ENCODE data around the gene MS4A4E.

MS4A4E gene

DNA sequence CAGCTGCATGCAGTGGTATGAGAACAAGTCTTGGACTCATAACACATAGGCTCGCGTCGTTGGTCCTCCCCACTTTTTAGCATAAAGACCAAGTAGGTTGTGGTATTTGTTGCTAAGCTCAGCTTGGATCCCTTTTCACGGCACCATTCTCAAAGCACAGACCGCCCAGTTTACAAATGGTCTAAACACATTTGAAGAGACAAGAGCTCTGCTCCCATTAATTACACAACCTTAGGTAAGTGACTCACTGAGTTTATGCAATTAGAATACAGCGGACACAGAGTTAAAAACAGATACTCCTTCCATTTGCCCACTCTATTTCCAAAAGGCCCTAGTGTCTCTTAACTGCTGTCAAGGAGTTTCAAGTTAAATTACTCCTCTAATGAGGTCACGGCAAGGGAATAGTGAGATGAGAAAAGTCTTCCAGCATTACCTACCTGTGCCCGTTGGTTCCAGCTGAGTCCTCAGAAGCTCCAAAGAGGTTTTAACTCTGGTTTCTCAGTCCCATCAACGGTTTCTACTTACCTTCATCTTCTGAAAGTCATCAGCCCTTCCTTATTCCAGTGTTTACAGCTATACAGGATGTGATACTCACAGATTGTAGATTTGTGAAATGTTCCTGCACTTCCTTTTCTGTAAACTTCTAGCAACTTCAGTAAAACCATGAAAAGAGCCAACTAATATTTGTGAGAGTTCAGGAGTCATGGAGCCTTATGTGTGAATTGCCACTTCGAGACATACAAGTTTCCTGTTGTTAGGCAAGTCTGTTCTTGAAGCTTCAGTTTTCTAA lies 60.2 kb downstream of the MS4A4E start, which contains the start of gene MS4A6A:
TSS of gene MS4A6A (minus strand) at position 543 of the 790 bp plus-strand sequence. CDS start 1,356 bp downstream, outside the sequence.
- peak within 1 kb of the TSS in 10 of 11 experiments; percentile 27 to 94 (median 86); a peak in 19 of 22 replicates for H3K27ac ChIP-seq
- H3K36me3 ChIP-seq: peaks cover 0 to 47% (median 0%) of the 10 kb centered on the region in 11 experiments; a peak in 8 of 22 replicates
- TF ChIP-seq Cebpa-rat (IDR thresholded peaks at IDR 0.05): no peak
- H3K27me3 ChIP-seq: no peaks in the 10 kb centered on the region
- H3K9ac ChIP-seq: peak within 1 kb of the TSS in 8 of 11 experiments; percentile 48 to 88 (median 68); a peak in 14 of 22 replicates
- peak within 1 kb of the TSS in 6 of 10 experiments; percentile 3 to 75 (median 66); a peak in 11 of 20 replicates for H3K4me3 ChIP-seq
- peak within 1 kb of the TSS; percentile 17 to 98 (median 82); a peak in 21 of 22 replicates for H3K4me2 ChIP-seq
- peaks cover 0 to 57% (median 18%) of the 10 kb centered on the region in 11 experiments; a peak in 19 of 22 replicates for H3K9me3 ChIP-seq (replicated peaks in 1 of 11)
- H4K20me1 ChIP-seq: peaks cover 0 to 17% (median 0%) of the 10 kb centered on the region in 11 experiments; a peak in 2 of 22 replicates
- H3K4me1 ChIP-seq: peaks cover 26 to 83% (median 53%) of the 10 kb centered on the region in 10 experiments; a peak in 19 of 20 replicates

GRCh38 chr11:60175860-60176275 lies 67.1 kb downstream of the MS4A4E start:
- peaks cover 0 to 88% (median 9%) of the 10 kb centered on the region in 11 experiments; a peak in 14 of 22 replicates for H3K9me3 ChIP-seq (replicated peaks in 1 of 11)
- H3K4me2 ChIP-seq: peak overlapping the region in 3 of 11 experiments; percentile 4 to 98 (median 92); a peak in 3 of 22 replicates
- no peaks in the 10 kb centered on the region for H3K27me3 ChIP-seq
- no peak for TF ChIP-seq Cebpa-rat (IDR thresholded peaks at IDR 0.05)
- peak overlapping the region in 1 of 11 experiments; percentile 11; a peak in 1 of 22 replicates for H3K9ac ChIP-seq
- no peak overlapping the region for H3K27ac ChIP-seq
- H4K20me1 ChIP-seq: peaks cover 0 to 56% (median 0%) of the 10 kb centered on the region in 11 experiments; a peak in 2 of 22 replicates
- H3K36me3 ChIP-seq: peaks cover 0 to 100% (median 0%) of the 10 kb centered on the region in 11 experiments; a peak in 9 of 22 replicates
- no peak overlapping the region for H3K4me3 ChIP-seq
- peaks cover 0 to 97% (median 6%) of the 10 kb centered on the region in 10 experiments; a peak in 7 of 20 replicates for H3K4me1 ChIP-seq

DNA sequence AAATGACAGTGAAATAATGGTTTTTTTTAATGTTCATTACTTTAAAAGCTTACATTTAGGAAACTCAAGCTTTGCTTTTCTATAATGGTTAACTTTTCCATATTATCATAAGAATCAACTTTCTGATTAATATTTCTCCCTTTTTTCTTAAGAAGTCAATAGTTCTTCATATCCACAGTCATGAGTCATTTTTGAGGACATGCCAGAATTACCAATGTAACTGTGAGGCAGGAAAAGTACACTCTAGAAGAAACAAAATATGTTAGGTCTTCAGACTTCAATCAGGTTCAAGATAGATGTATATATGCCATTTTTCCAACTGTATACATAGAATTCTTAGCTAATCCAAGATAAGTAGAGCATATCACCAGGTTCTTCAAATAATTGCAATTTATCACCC lies 70.9 kb downstream of the MS4A4E start:
- Histone ChIP-seq H3K9me3 (replicated peaks in 1 of 11) (peaks cover 0 to 90% (median 38%) of the 10 kb centered on the region in 11 experiments; a peak in 19 of 22 replicates), H3K27me3 (no peaks in the 10 kb centered on the region), H3K4me1 (peaks cover 0 to 89% (median 4%) of the 10 kb centered on the region in 10 experiments; a peak in 7 of 20 replicates), H3K9ac (no peak overlapping the region), H3K27ac (no peak overlapping the region; a peak in 1 of 22 replicates), H3K4me2 (peak overlapping the region in 2 of 11 experiments; percentile 67 to 98; a peak in 3 of 22 replicates), H4K20me1 (peaks cover 0 to 31% (median 0%) of the 10 kb centered on the region in 11 experiments; a peak in 2 of 22 replicates), H3K36me3 (peaks cover 0 to 94% (median 6%) of the 10 kb centered on the region in 11 experiments; a peak in 12 of 22 replicates), H3K4me3 (no peak overlapping the region)
- TF ChIP-seq Cebpa-rat (IDR thresholded peaks at IDR 0.05): no peak

DNA sequence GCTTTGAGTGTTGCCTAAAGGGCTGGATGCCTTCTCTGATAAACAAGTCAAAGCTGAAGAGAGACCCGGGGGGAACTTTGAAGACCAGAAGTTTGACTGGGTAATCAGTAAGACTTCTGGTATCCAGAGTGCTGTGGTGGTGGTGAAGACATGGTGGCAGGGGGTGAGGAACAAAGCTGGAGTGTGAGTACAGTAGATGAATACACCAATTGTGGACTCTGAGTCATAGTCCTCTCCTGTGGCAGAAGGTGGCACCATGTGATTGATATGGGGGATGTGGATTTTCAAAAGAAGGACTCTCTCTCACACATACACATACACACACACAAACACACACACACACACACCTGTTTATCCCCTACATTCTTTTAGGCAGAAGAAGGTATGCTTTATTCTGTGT lies 72.4 kb downstream of the MS4A4E start:
- TF ChIP-seq Cebpa-rat (IDR thresholded peaks at IDR 0.05): no peak
- H4K20me1 ChIP-seq: peaks cover 0 to 18% (median 0%) of the 10 kb centered on the region in 11 experiments; a peak in 2 of 22 replicates
- peaks cover 0 to 89% (median 0%) of the 10 kb centered on the region in 10 experiments; a peak in 6 of 20 replicates for H3K4me1 ChIP-seq
- H3K9ac ChIP-seq: peak overlapping the region in 1 of 11 experiments; percentile 5; a peak in 2 of 22 replicates
- peak overlapping the region in 4 of 11 experiments; percentile 4 to 41 (median 26); a peak in 4 of 22 replicates for H3K27ac ChIP-seq
- no peak overlapping the region for H3K4me3 ChIP-seq
- H3K27me3 ChIP-seq: no peaks in the 10 kb centered on the region
- peak overlapping the region in 3 of 11 experiments; percentile 43 to 98 (median 67); a peak in 6 of 22 replicates for H3K4me2 ChIP-seq
- peaks cover 0 to 79% (median 6%) of the 10 kb centered on the region in 11 experiments; a peak in 12 of 22 replicates for H3K36me3 ChIP-seq
- peaks cover 0 to 76% (median 40%) of the 10 kb centered on the region in 11 experiments; a peak in 18 of 22 replicates for H3K9me3 ChIP-seq (replicated peaks in 1 of 11)

- H3K9me3 ChIP-seq (replicated peaks in 1 of 11): peaks cover 10 to 78% (median 50%) of the 10 kb centered on the region in 11 experiments
- peak overlapping the region in 3 of 11 experiments; percentile 43 to 98 (median 67); a peak in 6 of 22 replicates for H3K4me2 ChIP-seq
- no peak for TF ChIP-seq Cebpa-rat (IDR thresholded peaks at IDR 0.05)
- no peaks in the 10 kb centered on the region for H3K27me3 ChIP-seq
- H3K27ac ChIP-seq: peak overlapping the region in 1 of 11 experiments; percentile 27; a peak in 1 of 22 replicates
- peaks cover 0 to 10% (median 0%) of the 10 kb centered on the region in 11 experiments; a peak in 2 of 22 replicates for H4K20me1 ChIP-seq
- peak overlapping the region in 1 of 11 experiments; percentile 5; a peak in 1 of 22 replicates for H3K9ac ChIP-seq
- H3K4me1 ChIP-seq: peaks cover 0 to 81% (median 0%) of the 10 kb centered on the region in 10 experiments; a peak in 6 of 20 replicates
- peak overlapping the region in 3 of 10 experiments; percentile 8 to 24 (median 14); a peak in 4 of 20 replicates for H3K4me3 ChIP-seq
- peaks cover 0 to 78% (median 6%) of the 10 kb centered on the region in 11 experiments; a peak in 12 of 22 replicates for H3K36me3 ChIP-seq
Observed at GRCh38 chr11:60169264-60169915, 73.5 kb downstream of the MS4A4E start.

DNA sequence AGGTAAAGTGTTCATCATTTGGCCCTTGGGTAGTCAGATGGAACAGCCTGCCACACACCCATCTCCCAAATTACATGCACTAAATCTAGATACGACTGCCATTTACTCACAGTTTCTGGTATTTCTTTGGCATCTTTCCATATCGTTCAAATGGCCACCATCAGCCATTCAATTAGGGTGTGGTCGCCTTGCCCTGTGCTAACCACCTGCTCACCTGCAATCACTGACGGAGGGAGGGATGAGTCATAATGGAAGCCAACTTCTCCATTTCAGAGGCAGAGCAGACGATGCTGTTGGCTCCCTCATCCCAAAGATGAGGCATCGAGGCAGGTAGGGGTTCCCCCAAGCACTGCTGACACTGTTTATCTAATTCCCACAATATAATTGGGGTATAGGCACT lies 74.6 kb downstream of the MS4A4E start:
- no peak overlapping the region for H3K27ac ChIP-seq
- TF ChIP-seq Cebpa-rat (IDR thresholded peaks at IDR 0.05): no peak
- H3K4me1 ChIP-seq: peaks cover 0 to 70% (median 0%) of the 10 kb centered on the region in 10 experiments; a peak in 6 of 20 replicates
- no peak overlapping the region for H3K4me2 ChIP-seq
- peaks cover 0 to 75% (median 6%) of the 10 kb centered on the region in 11 experiments; a peak in 12 of 22 replicates for H3K36me3 ChIP-seq
- peaks cover 14 to 78% (median 58%) of the 10 kb centered on the region in 11 experiments for H3K9me3 ChIP-seq (replicated peaks in 1 of 11)
- peaks cover 0 to 7% (median 0%) of the 10 kb centered on the region in 11 experiments; a peak in 2 of 22 replicates for H4K20me1 ChIP-seq
- H3K9ac ChIP-seq: no peak overlapping the region
- H3K27me3 ChIP-seq: no peaks in the 10 kb centered on the region
- no peak overlapping the region for H3K4me3 ChIP-seq

DNA sequence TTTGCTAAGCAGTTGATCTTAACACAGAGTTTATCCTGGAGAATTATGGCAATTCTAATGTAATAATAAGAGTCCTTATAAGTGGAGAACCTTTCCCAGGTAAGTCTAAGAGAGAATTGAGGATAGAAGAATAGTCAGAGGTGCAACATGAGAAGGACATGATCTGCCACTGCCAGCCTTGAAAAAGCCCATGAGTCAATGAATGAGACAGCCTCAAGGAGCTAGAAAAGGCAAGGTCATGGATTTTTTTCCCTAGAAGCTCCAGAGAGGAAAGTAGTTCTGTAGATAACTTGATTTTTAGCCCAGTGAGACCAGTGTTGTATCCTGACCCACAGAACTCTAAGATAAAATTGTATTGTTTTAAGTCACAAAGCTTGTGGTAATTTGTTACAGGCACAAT lies 77.0 kb downstream of the MS4A4E start:
- TF ChIP-seq Cebpa-rat (IDR thresholded peaks at IDR 0.05): no peak
- Histone ChIP-seq H3K27ac (no peak overlapping the region), H3K4me2 (peak overlapping the region in 3 of 11 experiments; percentile 4 to 45 (median 8); a peak in 3 of 22 replicates)

More for the DNA sequence above, 77.0 kb downstream of the MS4A4E start:
- no peaks in the 10 kb centered on the region for H3K27me3 ChIP-seq
- peaks cover 14 to 61% (median 55%) of the 10 kb centered on the region in 11 experiments for H3K9me3 ChIP-seq (replicated peaks in 1 of 11)
- H3K9ac ChIP-seq: no peak overlapping the region
- H3K4me3 ChIP-seq: no peak overlapping the region
- no peaks in the 10 kb centered on the region; a peak in 1 of 22 replicates for H4K20me1 ChIP-seq
- H3K4me1 ChIP-seq: peaks cover 9 to 47% (median 11%) of the 10 kb centered on the region in 10 experiments
- peaks cover 0 to 52% (median 6%) of the 10 kb centered on the region in 11 experiments; a peak in 12 of 22 replicates for H3K36me3 ChIP-seq

Measured in BLaER1 treated with 17β-estradiol and CSF1 and Interleukin-3, amounts not matched to agents 10 nM and 100 nM (cell line).